ENCODE measurements around the gene NAA10. TPM values are rescaled to one million over a fixed set of nuclear protein-coding genes. Genes with fewer than 3 reads are reported as not detected.

NAA10 gene
- total RNA-seq, 2 experiments from 2014 or later: 63.1 to 63.7 TPM

DNA sequence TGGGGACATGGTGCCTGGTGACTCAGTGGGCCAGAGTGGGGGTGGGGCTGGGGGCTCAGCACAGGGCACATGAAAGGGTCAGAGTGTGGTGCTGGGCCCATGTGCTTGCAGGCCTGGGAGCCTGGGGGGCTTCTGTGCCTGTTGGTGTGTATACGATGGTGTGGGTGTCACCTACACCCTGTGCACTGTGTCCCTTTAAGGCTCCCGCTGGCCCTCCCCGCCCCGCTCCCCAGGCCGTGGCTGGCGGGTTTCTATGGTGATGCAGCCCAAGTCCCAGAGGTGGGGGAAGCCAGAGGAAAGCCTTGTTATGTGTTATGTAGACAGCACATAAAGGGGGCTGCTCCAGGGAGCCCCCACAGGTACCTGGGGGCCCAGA, 54.4 kb downstream of the NAA10 start:
- Mint-ChIP-seq H3K4me1 (peaks cover 17% of the 10 kb centered on the region), H3K9me3 (no peaks in the 10 kb centered on the region), H3K4me3 (no peak overlapping the region), H3K27ac (no peak overlapping the region), H3K27me3 (peaks cover 26% of the 10 kb centered on the region), H3K36me3 (ENCODE audit: low read depth) (no peaks in the 10 kb centered on the region)
- ChIA-PET POLR2A (no interaction called here), CTCF (no interaction called here)
- DNase-seq: no peak

GRCh38 chrX:153879741-153880439, 54.9 kb downstream of the NAA10 start:
- POLR2A ChIA-PET: no interaction called here

More at GRCh38 chrX:153879741-153880439, 54.9 kb downstream of the NAA10 start:
- H3K9me3 Mint-ChIP-seq: no peaks in the 10 kb centered on the region
- H3K36me3 Mint-ChIP-seq (ENCODE audit: low read depth): no peaks in the 10 kb centered on the region
- H3K27ac Mint-ChIP-seq: no peak overlapping the region
- H3K27me3 Mint-ChIP-seq: peaks cover 23% of the 10 kb centered on the region
- CTCF ChIA-PET: no interaction called here
- no peak overlapping the region for H3K4me3 Mint-ChIP-seq
- DNase-seq: no peak
- H3K4me1 Mint-ChIP-seq: peaks cover 13% of the 10 kb centered on the region

Other genes starting within 250 kb of the NAA10 start
- gene SLC6A8, start 247.1 kb downstream of the NAA10 start, total RNA-seq: 1 to 10 TPM; 2.9 to 3.0 TPM
- gene BCAP31, start 210.7 kb downstream of the NAA10 start, total RNA-seq: 100 to 1,000 TPM; 162 TPM
- 10 to 100 TPM; 16.5 to 17.6 TPM for gene ABCD1, start 210.2 kb downstream of the NAA10 start, total RNA-seq
- under 1 TPM; 0.18 to 0.58 TPM for gene PLXNB3, start 170.8 kb downstream of the NAA10 start, total RNA-seq
- gene SRPK3, start 154.0 kb downstream of the NAA10 start, total RNA-seq: not detected
- 10 to 100 TPM; 62.4 to 64.8 TPM for gene IDH3G, start 140.7 kb downstream of the NAA10 start, total RNA-seq
- gene SSR4, start 140.4 kb downstream of the NAA10 start, total RNA-seq: 100 to 1,000 TPM; 247 to 250 TPM
- gene PDZD4, start 104.5 kb downstream of the NAA10 start, total RNA-seq: 1 to 10 TPM in 1 of 2 experiments, under 1 TPM in 1; 0.88 to 1.1 TPM
- gene L1CAM, start 48.9 kb downstream of the NAA10 start, total RNA-seq: 1 to 10 TPM; 4.2 to 5.2 TPM
- gene AVPR2, start 30.4 kb downstream of the NAA10 start, total RNA-seq: not detected
- gene ARHGAP4, start 8.8 kb downstream of the NAA10 start, total RNA-seq: 100 to 1,000 TPM; 262 to 267 TPM
- 10 to 100 TPM; 12.1 to 12.8 TPM for gene RENBP, start 9.6 kb upstream of the NAA10 start, total RNA-seq
- gene HCFC1, start 36.8 kb upstream of the NAA10 start, total RNA-seq: 10 to 100 TPM; 88.3 to 93.1 TPM
- gene TMEM187, start 37.7 kb upstream of the NAA10 start, total RNA-seq: 10 to 100 TPM in 1 of 2 experiments, 1 to 10 TPM in 1; 9.9 to 12.6 TPM
- 100 to 1,000 TPM; 118 to 122 TPM for gene IRAK1, start 84.9 kb upstream of the NAA10 start, total RNA-seq
- 10 to 100 TPM; 80.7 to 83.0 TPM for gene MECP2, start 162.7 kb upstream of the NAA10 start, total RNA-seq
- gene OPN1LW, start 209.2 kb upstream of the NAA10 start, total RNA-seq: not detected
- not detected for gene OPN1MW, start 247.6 kb upstream of the NAA10 start, total RNA-seq